GM19397 (cell line): ENCODE data around the gene BLACAT1.

ENCODE experiments used
- ATAC-seq: cut with Tn5 transposase; IDR thresholded peaks from one replicate; pipeline ENCODE4 v1.9.1; 2021; ENCODE audit warnings: mild to moderate bottlenecking, moderate library complexity; ENCODE audit not compliant: unreplicated experiment

The BLACAT1 gene

DNA sequence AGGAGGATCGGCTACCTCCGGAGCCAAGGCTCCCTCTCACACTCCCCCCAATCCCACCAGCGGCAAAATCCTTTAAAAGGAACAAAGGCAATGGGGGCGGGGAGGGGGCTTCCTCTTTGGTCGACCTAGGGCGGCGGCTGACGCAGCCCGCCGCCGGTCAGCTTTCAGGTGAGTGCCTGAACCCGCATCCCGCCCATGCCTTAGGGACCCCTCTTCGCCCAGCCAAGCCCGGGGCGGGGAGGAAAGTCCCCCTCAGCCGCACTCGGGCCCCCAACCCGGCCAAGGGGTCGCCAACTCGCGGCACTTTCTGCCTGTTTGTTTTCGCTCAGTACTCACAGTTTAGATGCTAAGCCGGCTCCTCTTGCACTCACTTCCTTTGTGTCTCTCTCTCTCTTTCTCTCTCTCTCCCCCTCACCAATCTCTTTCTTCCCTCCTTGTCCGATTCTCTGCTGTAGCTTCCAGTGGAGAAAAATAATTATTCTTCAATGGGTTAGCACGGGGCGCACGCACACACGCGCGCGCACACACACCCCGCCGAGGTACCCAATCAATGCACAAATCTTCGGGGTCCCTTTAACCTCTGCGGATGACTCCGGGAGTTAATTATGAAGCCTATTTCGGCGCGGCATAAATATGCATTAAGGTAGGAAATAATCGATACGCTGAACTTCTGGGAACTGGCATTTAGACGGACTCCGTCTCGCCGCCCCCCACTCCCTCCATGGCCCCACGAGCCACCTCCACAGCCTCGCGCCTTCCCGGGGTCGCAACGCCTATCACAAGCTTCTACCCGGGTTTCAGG lies at the start of gene BLACAT1:
BLACAT1 (minus strand) TSS at position 465 of the 802 bp plus-strand sequence.
- ATAC-seq: no peak

DNA sequence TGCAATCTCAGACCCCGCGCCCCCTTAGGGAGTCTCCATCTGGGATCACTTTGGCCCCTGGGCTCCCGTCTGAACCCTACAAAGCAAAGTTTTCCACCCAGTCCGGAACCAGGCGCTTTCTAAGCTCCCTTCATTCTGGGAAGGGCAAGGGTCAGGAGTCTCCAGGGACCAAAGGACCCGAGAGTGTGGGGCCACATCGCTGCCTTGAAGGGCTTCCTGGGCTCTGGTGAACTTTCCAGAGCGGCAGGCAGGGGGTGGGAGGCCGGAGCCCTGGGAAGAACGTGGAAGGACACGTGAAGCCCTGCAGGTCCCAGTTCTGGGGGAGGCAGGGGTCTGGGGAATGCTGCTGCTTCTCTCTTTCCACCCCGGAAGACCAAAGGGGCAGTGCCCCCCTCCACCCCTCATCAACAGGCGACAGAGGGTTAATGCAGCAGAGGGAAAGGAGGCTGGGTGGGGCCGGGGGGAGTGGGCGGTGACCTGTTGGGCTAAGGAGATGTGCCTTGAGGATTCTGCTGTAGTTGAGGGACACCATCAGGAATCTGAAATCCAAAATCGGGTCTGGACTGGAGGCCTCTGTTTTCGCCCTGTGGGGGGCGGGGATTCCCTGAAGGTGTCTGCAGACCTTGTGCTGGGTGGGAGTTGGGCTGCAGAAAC lies 49.4 kb upstream of the BLACAT1 start:
- ATAC-seq: no peak

- ATAC-seq: no peak
These were observed 48.6 kb upstream of the BLACAT1 start, which contains the start of gene CDK18 for GRCh38 chr1:205504311-205505075. Gene CDK18 (plus strand): TSS chr1:205504669. CDS start chr1:205523168, 18,499 bp downstream.

- no peak for ATAC-seq
These were observed 47.1 kb upstream of the BLACAT1 start for GRCh38 chr1:205502992-205503391.

GRCh38 chr1:205502111-205502810 lies 46.4 kb upstream of the BLACAT1 start:
- ATAC-seq: no peak

- ATAC-seq: no peak
These were observed 44.7 kb upstream of the BLACAT1 start for GRCh38 chr1:205500240-205501233.

DNA sequence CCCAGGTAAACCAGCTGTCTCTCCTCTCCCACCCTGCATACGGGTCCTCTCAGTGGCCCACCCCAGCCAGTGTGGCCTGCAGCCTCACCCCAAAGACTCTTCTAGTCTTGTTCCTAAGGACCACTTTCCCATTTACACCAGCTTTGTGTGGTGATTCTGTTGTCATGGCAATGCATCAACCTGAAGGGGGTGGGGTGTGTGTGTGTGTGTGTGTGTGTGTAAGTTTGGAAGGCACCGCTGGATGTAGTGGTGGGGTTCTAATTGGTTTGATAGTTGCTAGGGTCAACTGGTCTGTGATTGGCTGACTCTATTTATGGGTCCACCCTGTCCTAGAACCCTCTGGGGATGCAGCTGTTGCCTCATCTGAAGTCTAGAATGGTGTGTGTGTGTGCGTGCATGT lies 43.9 kb upstream of the BLACAT1 start:
- ATAC-seq: no peak

DNA sequence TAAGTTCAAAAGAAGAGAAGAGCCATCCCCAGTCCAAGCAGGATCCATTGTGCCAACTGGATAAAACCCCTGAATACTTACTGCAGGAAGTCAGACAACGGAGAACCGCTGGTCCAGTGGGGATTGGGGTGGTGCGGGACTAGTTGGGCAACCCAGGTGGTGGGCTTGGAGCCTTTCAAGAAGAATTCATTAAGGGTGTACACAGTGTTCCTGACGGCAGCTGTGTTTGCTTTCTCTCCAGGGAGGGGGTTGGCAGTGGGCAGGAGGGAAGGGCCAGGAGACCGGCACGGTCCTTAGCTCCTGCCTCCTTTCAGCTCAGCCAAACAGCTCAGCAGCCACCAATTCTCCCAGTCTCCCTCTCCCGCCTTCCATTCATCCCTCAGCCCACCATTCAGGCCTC lies 41.5 kb upstream of the BLACAT1 start:
- ATAC-seq: no peak

- no peak for ATAC-seq
These were observed 40.8 kb upstream of the BLACAT1 start for GRCh38 chr1:205496661-205497060.

DNA sequence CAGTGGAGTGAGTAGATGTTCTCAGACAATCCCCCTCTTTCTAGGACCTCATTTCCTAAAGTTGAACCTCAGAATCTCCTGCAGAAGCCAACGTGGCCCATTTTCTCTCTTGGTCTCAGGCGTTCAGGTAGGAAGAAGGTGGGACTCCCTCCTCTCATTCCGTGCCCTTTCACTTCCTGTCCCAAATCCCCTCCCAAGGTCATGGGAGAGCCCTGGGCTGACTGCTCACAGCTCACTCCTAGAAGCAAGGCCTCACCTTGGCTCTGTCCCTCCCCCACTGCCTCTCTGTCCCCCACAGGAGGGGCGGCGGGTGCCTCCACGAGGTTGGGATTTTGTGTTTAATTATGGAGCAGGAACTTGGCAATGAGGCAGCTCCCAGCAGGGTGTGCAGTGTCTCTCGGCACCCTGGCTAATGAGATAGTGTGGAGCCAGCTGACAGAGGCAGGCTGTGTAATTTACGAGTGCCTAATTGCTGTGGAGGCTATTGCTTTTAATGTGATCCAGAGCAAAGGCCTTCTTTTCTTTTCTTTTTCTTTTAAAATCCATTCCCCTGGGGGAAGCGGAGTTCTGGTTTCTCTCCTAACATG lies 39.5 kb upstream of the BLACAT1 start:
- ATAC-seq: no peak

GRCh38 chr1:205494115-205494514 lies 38.3 kb upstream of the BLACAT1 start:
- no peak for ATAC-seq

- ATAC-seq: no peak
These were observed 37.6 kb upstream of the BLACAT1 start for GRCh38 chr1:205493241-205494085.

DNA sequence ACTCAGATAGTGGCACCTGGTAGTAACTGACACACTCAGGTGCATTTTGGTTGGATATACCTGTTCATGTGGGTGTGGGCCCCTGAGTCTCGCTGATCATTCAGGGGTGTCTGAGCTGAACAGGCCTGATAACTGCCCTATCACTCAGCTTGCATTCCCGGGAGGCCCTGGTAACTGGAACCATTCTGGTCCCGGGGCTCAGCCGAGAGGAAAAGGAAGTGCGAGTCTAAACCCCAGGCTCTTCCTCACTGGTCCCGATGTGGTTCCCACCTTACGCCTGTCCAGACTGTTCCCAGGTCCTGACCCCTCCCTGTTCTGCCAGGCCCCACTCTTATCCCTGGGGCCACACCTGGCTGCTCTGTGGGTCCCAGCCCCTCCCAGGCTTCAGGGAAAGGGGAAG lies 36.9 kb upstream of the BLACAT1 start:
- no peak for ATAC-seq

- no peak for ATAC-seq
These were observed 36.4 kb upstream of the BLACAT1 start for GRCh38 chr1:205492201-205492667.

DNA sequence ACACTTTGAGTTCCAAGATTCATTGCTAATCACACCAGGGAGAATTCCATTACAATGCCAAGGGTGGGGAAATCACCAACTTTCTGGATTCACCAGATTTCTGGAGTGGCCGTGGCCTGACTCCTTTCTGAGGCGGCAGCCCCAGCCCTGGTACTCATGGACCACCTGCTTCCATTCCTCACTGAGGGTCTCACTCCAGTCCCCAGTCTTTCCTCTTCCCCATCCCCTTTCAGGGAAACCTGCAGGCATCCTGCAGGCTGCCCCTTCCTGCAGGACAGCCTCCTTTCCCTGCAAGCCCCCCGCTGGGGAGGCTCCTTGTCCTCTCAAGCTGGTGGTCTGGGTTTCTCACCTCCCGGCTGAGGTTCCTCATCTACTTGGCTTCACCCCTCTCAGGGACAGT lies 35.9 kb upstream of the BLACAT1 start:
- ATAC-seq: no peak

DNA sequence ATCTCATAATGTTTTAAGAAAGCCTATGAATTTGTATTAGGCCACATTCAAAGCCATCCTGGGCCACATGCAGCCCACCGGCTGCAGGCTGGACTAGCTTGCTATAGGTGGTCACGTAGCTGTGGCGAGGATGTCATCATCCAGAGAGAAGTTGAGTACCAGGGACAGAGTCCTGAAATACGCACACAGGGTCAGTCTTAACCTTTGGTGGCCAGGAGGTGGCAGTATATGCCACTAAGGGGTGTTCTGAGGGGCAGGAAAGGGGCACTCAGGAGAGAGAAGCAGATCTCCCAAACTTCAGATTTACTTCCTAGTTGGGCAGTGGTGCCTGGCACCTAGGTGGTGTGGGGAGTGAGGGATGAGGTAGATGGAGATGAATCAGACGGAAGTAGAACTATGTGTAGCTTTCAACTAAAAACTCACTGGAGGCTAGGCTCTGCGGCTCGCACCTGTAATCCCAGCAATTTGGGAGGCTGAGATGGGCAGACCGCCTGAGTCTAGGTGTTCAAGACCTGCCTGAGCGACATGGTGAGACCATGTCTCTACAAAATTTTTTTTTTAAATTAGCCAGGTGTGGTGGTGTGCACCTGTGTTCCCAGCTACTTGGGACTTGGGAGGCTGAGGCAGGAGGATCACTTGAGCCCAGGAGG lies 32.4 kb upstream of the BLACAT1 start:
- no peak for ATAC-seq

DNA sequence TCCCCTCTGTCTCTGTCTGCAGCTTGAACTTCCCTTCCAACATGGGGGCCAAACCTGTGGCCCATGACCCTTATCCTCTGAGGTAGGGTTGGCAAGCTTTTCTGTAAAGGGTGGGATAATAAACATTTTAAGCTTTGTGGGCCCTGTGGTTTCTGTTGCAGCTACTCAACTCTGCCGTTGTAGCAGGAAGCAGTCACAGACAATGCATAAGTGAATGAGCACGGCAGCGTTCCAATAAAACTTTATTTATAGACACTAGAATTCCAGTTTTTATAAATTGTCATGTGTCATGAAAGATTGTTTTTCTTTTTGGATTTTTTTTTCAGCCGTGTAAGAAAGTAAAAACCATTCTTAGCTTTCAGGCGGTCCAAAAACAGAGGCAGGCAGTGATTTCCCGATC lies 30.4 kb upstream of the BLACAT1 start:
- ATAC-seq: no peak
